HG03139 (cell line): Measurements from ENCODE around the gene ATG7.
"Not testable (repeated sequence)": the region's sequence is repeated elsewhere in the genome, so short reads cannot be mapped to it uniquely, and the experiment has no call there.

Source experiments
- ATAC-seq: cut with Tn5 transposase; IDR thresholded peaks from one replicate; pipeline ENCODE4 v1.9.1; 2021; ENCODE audit not compliant: unreplicated experiment

Gene ATG7

GRCh38 chr3:11291808-11292207, 19.6 kb downstream of the ATG7 start:
- no peak for ATAC-seq

- ATAC-seq = no peak
Observed at GRCh38 chr3:11297126-11297525, 24.9 kb downstream of the ATG7 start.

- peak; percentile 78 for ATAC-seq
Observed at GRCh38 chr3:11300970-11301369, 28.8 kb downstream of the ATG7 start.

GRCh38 chr3:11302444-11302843, 30.2 kb downstream of the ATG7 start:
- ATAC-seq = no peak

GRCh38 chr3:11304175-11304574, 32.0 kb downstream of the ATG7 start:
- no peak for ATAC-seq

GRCh38 chr3:11305509-11305908, 33.3 kb downstream of the ATG7 start:
- no peak for ATAC-seq

GRCh38 chr3:11306817-11307589, 34.8 kb downstream of the ATG7 start:
- ATAC-seq = no peak

GRCh38 chr3:11307830-11308432, 35.7 kb downstream of the ATG7 start:
- ATAC-seq = no peak

- no peak for ATAC-seq
Observed at GRCh38 chr3:11310258-11310657, 38.1 kb downstream of the ATG7 start.

- no peak for ATAC-seq
Observed at GRCh38 chr3:11312166-11312565, 40.0 kb downstream of the ATG7 start.

- no peak for ATAC-seq
Observed at GRCh38 chr3:11317300-11317699, 45.1 kb downstream of the ATG7 start.

- no peak for ATAC-seq
Observed at GRCh38 chr3:11322931-11323330, 50.7 kb downstream of the ATG7 start.

- ATAC-seq = no peak
Observed at GRCh38 chr3:11323813-11324212, 51.6 kb downstream of the ATG7 start.

GRCh38 chr3:11327619-11328018, 55.4 kb downstream of the ATG7 start:
- no peak for ATAC-seq

- ATAC-seq = no peak
Observed at GRCh38 chr3:11328196-11328945, 56.2 kb downstream of the ATG7 start.

- no peak for ATAC-seq
Observed at GRCh38 chr3:11329777-11330176, 57.6 kb downstream of the ATG7 start.

GRCh38 chr3:11331101-11331500, 58.9 kb downstream of the ATG7 start:
- ATAC-seq = no peak

GRCh38 chr3:11335056-11335608, 62.9 kb downstream of the ATG7 start:
- no peak for ATAC-seq

- no peak for ATAC-seq
Observed at GRCh38 chr3:11339541-11339940, 67.3 kb downstream of the ATG7 start.

GRCh38 chr3:11346416-11346815, 74.2 kb downstream of the ATG7 start:
- no peak for ATAC-seq

- ATAC-seq = not testable (repeated sequence)
Observed at GRCh38 chr3:11348877-11349276, 76.7 kb downstream of the ATG7 start.

- no peak for ATAC-seq
Observed at GRCh38 chr3:11349446-11349845, 77.2 kb downstream of the ATG7 start.
